CD4-positive, alpha-beta T cell treated with Interleukin-1 beta for 1 hour (primary cell): ENCODE data around the gene SERPINA4.

ENCODE experiments used
- DNase-seq, 2 donors: peaks; one replicate each; pipeline ENCODE4 v3.0.0-alpha.2; 2020 to 2022

The SERPINA4 gene

DNA sequence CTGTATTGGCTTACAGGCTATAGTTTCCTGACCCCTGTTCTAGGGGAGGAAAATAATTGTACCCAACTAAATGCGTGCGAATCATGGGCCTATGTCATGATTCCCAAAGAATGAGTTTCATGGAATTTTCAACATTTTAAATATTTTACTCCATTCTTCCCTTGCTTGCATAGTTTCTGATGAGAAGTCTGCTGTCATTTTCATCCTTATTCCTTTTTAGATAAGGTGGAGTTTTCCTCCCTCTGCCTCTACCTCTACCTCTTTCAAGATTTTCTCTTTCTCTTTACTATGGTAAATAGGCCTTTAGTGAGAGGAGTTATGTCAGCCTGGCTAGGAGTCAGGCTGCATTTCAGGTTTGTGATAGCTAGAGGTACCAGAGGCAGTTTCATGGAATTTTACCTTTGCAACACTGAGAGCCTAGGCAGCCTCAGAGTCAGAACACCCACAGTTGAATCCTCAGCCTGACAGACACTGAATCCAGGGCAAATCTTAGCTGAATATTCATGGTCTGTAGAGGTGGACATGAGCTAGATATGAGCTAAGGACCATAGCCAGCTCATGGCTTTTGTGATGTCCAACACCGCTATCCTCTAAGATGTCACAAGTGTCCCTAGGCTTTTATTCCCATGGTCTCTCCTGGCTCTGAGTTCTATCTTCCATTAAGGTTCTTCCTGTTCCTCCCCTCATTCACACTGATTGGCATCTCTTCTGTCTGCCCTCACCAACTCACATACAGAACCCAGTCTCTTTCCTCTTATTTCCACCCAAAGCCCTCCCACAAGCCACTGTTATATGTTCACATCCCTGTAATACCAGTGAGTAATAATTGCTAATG, 57.0 kb downstream of the SERPINA4 start:
- no peak for DNase-seq

DNA sequence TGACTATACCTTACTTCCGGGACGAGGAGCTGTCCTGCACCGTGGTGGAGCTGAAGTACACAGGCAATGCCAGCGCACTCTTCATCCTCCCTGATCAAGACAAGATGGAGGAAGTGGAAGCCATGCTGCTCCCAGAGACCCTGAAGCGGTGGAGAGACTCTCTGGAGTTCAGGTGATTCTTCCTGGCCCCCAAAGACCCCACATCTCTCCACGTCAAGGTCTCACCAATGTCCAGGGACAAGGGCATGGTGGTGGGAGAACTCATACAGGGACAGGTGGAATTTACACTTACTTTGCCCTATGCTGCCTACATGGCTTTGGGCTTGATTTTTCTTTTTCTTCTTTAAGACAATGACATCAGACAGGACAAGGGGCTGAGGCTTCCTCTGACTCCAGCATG, 58.1 kb downstream of the SERPINA4 start:
- DNase-seq: no peak
